GM19397 (cell line): ENCODE measurements around the gene EI24.

ENCODE experiments used
- ATAC-seq: cut with Tn5 transposase; IDR thresholded peaks from one replicate; pipeline ENCODE4 v1.9.1; 2021; ENCODE audit warnings: mild to moderate bottlenecking, moderate library complexity; ENCODE audit not compliant: unreplicated experiment

EI24 gene

DNA sequence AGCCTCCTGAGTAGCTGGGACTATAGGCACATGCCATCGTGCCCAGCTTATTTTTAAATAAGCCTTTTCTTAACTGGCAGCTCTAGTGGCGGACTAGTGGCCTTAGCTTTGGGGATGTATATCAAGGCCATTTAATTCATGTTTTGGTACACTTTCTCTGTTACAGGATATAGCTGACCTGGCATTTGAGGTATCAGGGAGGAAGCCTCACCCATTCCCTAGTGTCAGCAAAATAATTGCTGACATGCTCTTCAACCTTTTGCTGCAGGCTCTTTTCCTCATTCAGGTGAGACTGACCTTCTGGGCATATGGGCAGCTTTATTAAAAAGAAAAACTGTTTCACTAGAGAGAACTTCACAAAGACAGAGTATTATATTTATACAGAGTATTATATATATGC is 9.5 kb downstream of the EI24 start:
- ATAC-seq: no peak

DNA sequence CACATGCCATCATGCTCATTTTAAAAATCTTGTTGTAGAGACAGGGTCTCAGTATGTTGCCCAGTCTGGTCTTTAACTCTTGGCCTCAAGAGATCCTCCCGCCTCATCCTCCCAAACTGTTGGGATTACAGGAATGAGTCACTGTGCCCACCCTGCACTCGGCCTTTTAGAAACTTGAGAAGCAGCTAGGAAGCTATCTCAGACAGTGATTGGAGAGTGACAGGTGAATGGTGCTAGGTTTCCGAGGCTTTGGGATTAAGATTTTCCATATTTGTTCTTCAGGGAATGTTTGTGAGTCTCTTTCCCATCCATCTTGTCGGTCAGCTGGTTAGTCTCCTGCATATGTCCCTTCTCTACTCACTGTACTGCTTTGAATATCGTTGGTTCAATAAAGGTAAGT is 10.5 kb downstream of the EI24 start:
- no peak for ATAC-seq

DNA sequence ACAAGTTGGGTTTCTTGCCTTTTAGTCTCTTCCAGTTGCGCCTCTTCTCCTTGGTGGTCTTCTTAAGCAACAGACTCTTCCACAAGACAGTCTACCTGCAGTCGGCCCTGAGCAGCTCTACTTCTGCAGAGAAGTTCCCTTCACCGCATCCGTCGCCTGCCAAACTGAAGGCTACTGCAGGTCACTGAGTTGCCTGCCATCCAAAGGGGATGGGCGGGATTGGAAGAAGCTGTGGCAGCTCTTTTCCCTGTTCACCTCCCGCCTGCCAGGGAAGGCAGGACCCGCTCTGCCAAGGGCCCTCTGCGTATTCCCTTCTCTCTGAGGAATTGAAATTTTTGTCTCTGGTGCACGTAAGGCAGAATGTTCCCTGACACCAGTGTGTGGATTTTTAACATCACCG is 14.2 kb downstream of the EI24 start:
- ATAC-seq: no peak

DNA sequence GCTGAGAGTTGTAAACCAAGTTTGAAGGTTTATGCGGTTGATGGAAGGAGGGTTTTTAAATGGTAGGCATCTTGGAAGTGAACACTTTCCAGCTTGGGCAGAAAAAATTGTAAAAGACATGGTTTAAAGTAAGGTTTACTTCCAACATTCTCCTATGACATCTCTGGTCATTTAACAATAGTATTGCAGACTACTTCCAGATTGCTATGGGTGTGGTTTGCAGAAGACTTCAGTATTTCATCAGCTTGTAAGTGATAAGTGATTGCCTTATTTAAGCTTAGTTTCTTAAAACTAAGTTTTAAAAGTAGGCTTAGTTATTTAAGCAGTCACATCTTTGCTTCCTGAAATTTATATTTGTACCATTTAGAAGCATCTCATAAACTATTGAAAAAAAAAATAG is 16.2 kb downstream of the EI24 start:
- ATAC-seq: no peak

DNA sequence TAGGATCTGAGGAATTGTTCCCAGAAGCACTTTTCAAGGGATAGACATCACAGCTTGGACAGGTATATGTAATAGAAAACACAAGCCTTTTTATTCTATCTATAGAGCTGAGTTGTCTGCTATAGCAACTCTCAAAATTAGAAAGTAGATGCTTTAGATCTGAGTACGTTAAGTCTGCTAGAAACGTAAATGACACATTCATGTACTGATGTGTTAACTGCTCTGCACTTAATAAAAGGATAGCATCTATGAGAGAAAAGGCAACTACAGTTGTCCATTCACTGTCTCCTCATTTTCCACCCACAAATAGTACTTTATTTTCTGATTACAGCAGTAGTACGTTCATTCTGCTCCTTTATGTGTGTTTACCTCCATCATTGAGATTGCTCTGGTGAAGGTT is 17.3 kb downstream of the EI24 start:
- ATAC-seq: no peak

DNA sequence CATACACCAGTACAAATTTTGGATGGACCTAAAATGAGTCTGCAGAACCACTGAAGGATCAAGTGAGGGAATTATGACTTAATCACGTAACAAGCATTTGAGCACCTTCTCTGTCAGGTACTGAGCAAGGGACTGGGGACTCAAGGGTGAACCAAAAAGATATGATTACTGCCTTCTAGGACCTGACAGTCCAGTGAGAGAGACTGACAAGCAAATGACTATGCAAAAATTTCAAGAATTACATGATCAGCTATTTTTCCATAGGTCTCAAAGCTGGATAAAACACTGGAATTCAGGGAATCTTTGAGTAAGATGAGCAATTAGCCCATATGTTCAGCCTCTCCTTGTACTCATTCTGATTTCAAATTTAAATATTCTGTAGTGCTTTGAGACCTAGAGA is 18.2 kb downstream of the EI24 start:
- no peak for ATAC-seq

DNA sequence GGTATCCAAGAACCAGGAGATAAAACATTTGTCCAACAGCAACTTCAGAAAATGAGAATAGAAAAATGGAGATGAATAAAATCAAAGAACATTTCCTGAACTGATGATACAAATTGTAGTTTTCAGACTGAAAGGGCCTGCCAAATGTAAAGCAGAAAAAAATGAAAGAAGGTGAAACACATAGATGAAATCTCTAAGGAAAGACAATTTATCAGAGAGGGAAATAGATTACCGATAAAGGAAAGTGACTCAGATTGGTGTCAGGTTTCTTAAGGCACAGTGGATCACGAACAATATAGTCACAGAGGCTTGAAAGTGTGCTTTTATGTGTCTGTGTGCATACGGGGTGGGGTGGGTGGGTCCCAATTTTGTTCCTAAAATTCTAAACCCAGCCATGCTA is 19.2 kb downstream of the EI24 start:
- no peak for ATAC-seq

DNA sequence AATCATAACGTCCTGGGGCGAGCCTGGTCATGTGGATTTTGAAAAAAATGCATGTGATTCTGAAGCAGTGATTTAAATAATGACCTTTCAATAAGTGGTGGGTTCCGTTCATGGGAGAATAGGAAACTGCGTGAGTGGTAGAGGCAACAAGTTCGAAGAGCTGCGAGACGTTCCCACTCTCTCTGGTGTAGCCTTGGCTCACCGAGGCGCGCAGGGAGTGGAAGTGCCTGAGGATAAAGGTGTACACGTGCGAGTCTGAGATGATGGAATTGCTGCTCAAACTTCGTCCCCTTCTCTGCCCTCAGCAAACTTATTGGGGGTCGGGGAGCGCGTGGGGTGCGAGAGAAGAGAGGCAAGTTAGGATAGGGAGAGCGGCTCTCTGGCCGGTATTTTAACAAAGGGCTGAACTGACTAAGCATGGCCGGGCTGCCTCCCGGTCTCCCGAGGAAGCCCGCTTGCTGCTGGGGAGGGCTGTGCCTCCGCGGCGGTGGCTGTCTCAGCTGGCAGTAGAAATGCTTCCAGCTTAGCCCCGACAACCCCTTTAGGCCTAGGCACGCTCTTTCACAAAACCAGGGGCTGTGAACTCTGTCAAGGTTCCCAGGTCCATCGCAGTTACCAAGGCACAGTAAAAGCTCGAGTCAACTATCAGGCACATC is 22.5 kb downstream of the EI24 start:
- peak; percentile 10 for ATAC-seq

DNA sequence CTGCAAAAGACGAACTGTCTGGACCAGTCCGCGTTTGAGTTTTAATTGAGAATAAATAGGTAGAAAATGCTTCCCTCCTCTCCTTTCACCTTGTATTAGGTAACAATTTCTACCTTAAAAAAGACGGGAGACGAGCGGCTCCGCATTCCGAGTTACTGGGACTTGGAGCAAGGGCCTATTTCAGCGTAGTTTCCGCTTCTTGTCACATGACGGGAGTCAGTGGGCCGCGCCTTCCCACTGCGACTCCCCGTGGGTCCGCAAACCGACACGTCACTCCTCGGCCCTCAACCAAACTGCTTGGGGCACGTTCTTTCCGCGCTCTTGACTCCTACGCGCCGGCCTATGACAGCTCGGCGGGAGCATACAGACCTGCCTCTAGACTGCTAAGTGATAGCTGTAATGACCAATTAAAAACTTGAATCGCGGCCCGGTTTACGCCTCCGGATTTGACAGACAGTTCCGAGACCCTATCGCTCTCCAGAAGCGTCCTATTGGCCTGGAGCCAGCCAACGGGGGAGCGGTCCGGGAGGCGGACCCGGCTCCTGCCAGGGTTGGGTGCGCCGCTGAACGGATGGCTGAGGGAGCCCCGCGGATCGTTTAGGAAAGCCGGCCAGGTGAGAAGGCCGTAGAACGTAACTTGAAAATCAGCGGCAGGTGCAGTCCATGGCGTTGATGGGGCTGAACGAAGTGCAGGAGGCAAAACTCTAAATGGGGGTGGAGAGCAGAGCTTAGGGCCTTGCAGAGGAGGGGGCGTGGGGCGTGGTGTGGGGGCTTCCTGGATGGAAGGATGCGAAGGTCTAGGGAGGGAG is 23.2 kb downstream of the EI24 start, which contains the start of gene STT3A:
Gene STT3A, plus strand, starts transcription at position 548 of the 809 bp plus-strand sequence. CDS start 3,064 bp downstream, outside the sequence.
- peak; percentile 98 for ATAC-seq

DNA sequence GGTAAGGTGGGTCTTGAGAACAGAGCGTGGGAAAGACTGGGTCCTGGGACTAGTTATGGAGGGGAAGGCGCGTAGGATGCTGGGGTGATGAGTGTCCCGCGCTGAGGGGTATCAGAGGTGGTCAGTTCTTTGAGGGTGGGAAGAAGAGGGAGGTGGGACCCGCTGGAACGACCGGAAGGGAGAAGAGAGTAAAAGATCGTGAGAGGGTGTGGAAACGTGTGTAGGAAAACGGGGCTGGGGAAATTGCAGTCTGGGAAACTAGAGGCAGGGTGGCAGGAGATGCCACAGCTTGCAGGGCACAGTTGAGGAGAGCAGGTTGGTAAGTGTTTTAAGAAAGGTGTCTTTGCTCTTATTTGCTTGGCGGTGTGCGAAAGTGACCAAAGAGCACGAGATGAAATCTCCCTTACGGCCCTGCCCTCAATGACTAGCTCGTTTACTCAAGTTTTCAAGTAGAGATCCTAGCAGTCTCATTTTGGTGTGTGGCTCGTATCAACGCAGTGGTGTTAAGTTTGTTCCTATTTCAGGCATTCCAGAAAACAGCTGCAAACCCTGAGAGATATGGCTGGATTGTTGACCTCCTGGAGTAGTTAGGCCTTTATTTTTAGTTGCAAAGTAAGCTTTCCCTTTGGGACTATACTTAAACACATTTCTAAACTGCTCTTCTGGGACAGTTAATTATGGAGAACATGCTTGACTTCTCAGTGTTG is 24.0 kb downstream of the EI24 start:
- ATAC-seq: no peak

DNA sequence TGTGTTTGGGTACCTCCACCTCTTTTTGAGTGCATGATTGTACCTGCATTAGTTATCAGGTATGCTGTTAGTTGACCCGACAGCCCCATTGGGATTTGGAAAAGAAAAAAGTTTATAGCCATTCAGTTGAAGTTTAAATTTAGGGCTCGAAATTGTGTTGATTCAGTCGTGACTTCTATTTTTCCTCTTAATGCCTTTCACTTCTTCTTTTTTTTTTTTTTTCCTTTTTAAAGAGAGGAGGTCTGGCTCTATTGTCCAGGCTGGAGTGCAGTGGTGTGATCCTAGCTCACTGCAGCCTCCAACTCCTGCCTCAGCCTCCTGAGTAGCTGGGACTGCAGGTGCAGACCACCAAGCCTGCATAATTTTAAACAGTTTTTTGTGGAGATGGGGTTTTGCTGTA is 25.7 kb downstream of the EI24 start:
- no peak for ATAC-seq

DNA sequence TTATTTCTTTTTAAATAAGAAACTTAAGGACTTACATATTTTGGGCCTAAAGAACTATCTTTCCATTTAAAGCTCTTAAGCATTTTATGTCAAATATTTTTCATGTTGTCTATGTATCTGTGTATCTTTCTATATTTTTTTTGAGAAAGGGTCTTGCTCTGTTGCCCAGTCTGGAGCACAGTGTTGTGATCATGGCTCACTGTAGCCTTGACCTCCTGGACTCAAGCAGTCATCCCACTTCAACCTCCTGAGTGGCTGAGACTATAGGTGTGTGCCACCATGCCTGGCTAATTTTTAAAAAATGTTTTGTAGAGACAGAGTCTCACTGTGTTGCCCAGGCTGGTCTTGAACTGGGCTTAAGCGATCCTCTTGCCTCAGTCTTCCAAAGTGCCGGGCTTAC is 31.4 kb downstream of the EI24 start:
- ATAC-seq: no peak

DNA sequence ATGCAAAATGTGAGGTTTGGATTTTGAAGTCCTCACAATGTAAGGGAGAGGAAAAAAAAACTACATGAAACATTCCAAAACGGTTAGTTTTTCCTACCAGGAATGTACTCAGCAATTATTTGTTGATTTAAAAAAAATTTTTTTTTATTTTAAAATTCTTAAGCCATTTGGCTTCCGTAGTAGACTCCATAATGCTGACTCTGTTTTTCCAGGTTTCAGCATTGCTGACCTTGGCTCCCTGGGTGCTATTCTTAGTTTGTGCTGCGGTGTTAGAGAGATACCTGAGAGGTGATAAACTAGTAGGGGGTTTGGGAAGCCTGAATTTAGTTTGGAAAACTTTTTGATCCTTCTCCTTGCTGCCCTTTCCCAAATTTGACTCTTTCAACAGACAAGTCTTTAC is 33.9 kb downstream of the EI24 start:
- ATAC-seq: no peak

DNA sequence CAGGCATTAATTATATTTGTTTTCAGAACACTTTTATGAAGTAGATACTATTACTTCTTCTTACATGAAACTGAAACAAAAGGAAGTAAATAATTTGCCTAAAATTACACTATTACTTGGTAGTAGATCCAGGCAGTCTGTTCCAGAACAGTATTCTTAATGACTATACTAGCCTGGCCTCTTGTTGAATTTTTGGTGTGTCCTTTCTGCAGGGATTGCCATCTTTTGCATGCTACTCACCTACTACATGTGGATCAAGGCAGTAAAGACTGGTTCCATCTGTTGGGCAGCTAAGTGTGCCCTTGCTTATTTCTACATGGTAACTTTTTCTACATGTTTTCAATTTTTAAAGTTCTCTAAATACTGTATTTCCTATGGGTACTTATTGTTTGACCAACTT is 36.1 kb downstream of the EI24 start:
- ATAC-seq: no peak

DNA sequence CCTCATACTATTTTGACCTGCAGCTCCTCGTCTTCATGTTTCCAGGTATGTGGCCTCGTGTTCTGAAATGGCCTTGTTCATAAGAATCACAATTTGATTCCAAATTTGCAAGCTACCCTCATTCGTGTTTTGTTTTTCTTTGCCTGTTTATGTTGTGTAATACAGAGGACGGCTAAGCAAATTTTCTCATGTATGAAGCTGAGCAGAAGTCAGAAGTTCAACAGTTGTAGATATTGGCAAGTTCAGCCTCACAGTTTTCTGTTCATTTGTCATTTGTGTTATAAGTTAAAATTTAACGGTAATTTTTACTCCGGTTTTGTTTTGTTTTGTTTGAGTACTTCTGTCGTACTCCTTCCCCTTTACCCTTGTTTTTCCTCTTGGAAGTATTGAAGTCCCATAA is 40.3 kb downstream of the EI24 start:
- ATAC-seq: no peak

DNA sequence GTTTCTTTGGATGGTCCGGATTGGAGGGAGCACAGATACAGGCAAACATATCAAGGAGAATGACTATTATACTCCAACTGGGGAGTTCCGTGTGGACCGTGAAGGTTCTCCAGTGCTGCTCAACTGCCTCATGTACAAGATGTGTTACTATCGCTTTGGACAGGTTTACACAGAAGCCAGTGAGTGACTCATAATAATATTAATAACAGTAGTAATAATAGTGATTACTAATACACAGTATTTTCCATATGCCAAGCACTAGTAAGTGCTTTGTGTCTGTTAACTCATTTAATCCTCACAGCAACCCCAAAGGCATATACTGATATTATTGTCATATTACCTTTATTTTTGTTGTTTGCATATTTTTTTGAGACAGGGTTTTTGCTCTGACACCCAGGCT is 49.1 kb downstream of the EI24 start:
- no peak for ATAC-seq

DNA sequence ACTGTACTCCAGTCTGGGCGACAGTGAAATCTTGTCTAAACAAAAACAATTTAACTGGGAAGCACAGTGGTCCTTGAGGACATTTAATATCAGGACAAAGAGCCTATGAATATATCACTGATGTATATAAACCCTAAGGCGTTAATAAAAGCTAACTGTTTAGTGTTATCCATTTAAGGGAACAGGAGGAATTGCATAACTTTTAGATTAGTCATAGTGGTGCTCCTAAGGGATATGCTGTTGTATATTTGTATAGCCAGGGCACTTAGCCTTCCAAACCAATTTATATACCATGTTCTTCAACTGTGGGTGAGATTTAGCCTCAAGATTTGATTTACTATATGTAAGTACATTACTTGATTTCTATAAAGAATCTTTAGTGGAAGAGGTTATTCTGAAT is 52.7 kb downstream of the EI24 start:
- ATAC-seq: no peak

DNA sequence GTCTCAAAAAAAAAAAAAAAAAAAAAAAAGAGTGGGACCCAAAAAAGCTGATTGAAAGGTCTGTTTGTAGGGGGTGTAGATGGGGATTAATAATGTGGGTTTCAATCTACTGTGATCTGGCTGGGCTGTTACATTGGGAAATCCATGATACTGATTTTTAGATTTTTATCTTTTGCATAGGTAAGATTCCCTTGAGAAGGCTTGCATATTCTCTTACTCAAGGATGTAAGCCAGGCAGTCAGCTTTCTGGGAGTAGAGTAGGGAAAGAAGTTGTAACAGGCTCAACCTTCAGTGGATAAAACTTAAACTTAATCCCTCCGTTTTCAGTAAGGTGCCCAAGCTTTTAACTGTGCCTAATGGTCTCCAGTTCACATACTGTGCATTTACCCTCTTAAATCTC is 53.8 kb downstream of the EI24 start:
- ATAC-seq: no peak

DNA sequence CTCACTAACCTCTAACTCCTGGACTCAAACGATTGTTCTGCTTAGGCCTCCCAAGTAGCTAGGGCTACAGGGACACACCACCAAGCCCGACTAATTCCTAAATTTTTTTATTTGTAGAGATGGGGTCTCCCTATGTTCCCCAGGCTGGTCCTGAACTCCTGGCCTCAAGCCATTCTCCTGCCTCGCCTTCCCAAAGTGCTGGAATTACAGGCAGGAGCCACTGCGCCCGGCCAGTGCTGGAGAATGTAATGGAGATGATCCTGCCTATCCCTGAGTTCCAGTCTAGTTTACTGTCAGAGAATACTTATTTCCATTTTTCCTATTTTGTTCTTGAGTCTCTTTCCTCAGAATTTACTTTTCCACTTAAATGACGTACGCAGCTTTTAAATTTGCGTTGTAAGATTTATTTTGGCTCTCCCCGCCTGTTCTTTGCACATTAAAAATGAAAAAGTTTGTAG is 55.5 kb downstream of the EI24 start, which contains the start of gene CHEK1:
Gene CHEK1, plus strand, starts transcription at position 408 of the 458 bp plus-strand sequence. CDS start 1,606 bp downstream, outside the sequence.
- ATAC-seq: no peak

DNA sequence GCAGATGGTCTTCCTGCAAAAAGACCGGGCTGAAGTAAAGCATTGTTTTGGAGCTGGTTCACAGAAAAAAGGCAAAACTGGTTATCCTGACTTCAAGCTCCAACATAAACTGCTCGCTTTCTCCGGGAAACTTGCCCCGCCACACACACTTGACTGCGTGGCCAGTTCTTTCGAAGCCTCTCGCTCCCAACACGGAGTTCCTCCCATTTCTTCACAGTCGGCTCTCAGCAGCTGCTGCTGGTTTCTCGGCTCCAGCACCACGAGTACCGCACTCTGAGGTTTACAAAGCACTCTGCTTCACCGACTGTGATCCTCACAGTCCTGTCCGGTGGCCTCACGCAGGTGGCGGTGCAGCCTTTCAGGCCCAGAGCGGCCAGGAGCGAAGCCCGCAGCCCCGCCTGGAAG is 56.0 kb downstream of the EI24 start:
- ATAC-seq: no peak

DNA sequence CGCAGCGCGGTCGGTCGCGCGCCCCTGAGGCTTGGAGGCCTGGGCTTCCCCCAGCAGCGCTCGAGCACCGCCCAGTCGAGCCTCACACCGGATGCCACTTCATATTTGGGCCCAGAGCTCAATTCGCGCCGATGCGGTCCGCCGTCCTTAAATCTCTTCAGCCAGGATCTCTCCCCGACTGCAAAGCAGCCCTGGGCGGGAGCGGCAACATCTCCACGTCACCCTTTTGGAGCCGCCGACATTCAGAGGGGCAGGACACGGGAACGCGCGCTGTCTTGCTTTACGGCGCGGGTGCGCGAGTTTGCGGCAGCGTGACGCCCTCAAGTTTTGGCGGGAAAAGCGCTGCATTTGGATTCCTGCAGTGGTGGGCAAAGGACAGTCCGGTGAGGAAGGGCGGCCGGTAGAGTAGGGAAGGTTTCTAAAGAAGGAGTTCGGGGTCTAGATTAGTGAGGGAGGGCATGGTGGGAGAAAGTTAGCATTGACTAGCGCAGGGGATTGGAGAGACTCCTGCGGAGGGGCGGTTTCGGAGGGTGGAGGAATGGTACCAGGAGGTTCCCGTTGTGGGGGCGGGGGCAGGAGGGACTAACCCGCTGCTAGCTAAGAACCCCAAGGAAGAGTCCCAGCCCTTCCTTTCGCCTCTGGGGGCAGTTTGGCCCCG is 56.5 kb downstream of the EI24 start:
- ATAC-seq: peak; percentile 88
